Endothelial cell of umbilical vein (primary cell): ENCODE measurements around the gene TBX1. TPM values are rescaled to one million over a fixed set of nuclear protein-coding genes. Genes with fewer than 3 reads are reported as not detected.

Source experiments
- BruUV-seq: library from RNA; stranded (reverse); fragments of 400-500 nt; replicated peaks from 2 replicates; lab custom pipeline; 2021; lab: Mats Ljungman, UMichigan
- CTCF ChIA-PET: fragments of 300-600, 350-600 bp; sonication (Branson Sonifier 250); formaldehyde crosslinking; loops from one replicate; lab custom pipeline; 2021; ENCODE audit warnings: antibody characterized with exemption, inconsistent platforms; lab: Charles Lee
- POLR2A ChIA-PET: fragments of 300-600, 350-600 bp; sonication (Branson Sonifier 250); formaldehyde crosslinking; loops from one replicate; lab custom pipeline; 2021; ENCODE audit warnings: antibody characterized with exemption, inconsistent platforms; lab: Charles Lee
- DNase-seq: peaks from one replicate; pipeline ENCODE4 v3.0.0-alpha.2; 2011; ENCODE audit warnings: low read depth, low spot score
- FAIRE-seq: peaks from 2 replicates; lab custom pipeline; 2011; peaks lifted over from hg19 to GRCh38; lab: Jason Lieb, UNC
- H2AFZ ChIP-seq: 2 replicates; pipeline ENCODE4 v1.6.0; 2012; ENCODE audit warnings: low read depth, low read length, control low read depth, inconsistent platforms
- H3K27ac ChIP-seq: 2 replicates; pipeline ENCODE4 v1.5.1; 2011; ENCODE audit warnings: low read depth, mild to moderate bottlenecking, control low read depth, low read length, moderate library complexity; ENCODE audit not compliant: insufficient read depth
- H3K27me3 ChIP-seq, 2 experiments: 2 replicates each; pipeline versions ENCODE4 v1.6.0 to v1.6.1; 2011; ENCODE audit warnings: low read length in 2 of 2, mixed read lengths in 1 of 2; ENCODE audit not compliant: control insufficient read depth in 2 of 2, insufficient read depth in 2 of 2
- H3K36me3 ChIP-seq, 2 experiments: 2 replicates in 1 of 2; 3 replicates in 1 of 2; pipeline ENCODE4 v1.5.1; 2011; ENCODE audit warnings: low read length in 2 of 2, mild to moderate bottlenecking in 1 of 2, moderate library complexity in 1 of 2; ENCODE audit not compliant: control insufficient read depth in 2 of 2, insufficient read depth in 2 of 2; ENCODE audit errors: extremely low read depth in 1 of 2
- H3K4me1 ChIP-seq: 3 replicates; pipeline ENCODE4 v1.5.1; 2011; ENCODE audit warnings: mild to moderate bottlenecking, low read length; ENCODE audit not compliant: control insufficient read depth, insufficient read depth; ENCODE audit errors: extremely low read depth
- H3K4me2 ChIP-seq: 2 replicates; pipeline ENCODE4 v1.6.1; 2011; ENCODE audit warnings: low read length, control low read depth, mixed read lengths; ENCODE audit not compliant: insufficient read depth
- H3K4me3 ChIP-seq, 3 experiments: fragments of 200-600 bp in 1 of 3; sonication (generic), shearing (Covaris generic) in 1 of 3; replicated peaks in 1 of 3; 2 replicates each; pipeline ENCODE4 v1.5.1; 2011 to 2016; ENCODE audit warnings: control low read depth in 3 of 3, low read length in 3 of 3, mild to moderate bottlenecking in 2 of 3, inconsistent platforms in 1 of 3, low read depth in 1 of 3, moderate library complexity in 1 of 3; ENCODE audit not compliant: insufficient read depth in 1 of 3
- H3K79me2 ChIP-seq: 2 replicates; pipeline ENCODE4 v1.6.0; 2012; ENCODE audit warnings: low read length, inconsistent platforms; ENCODE audit not compliant: control insufficient read depth, insufficient read depth
- H3K9ac ChIP-seq: replicated peaks from 2 replicates; pipeline ENCODE3; 2011; ENCODE audit warnings: low read length, control low read depth; ENCODE audit not compliant: insufficient read depth; ENCODE audit errors: extremely low read depth
- H3K9me1 ChIP-seq: replicated peaks from 3 replicates; pipeline ENCODE4 v1.6.0; 2011; ENCODE audit warnings: mild to moderate bottlenecking, low read length; ENCODE audit not compliant: control insufficient read depth, insufficient read depth; ENCODE audit errors: extremely low read depth
- H3K9me3 ChIP-seq: replicated peaks from 2 replicates; pipeline ENCODE4 v1.5.1; 2012; ENCODE audit warnings: low read length, inconsistent platforms; ENCODE audit not compliant: control insufficient read depth, insufficient read depth
- H4K20me1 ChIP-seq: replicated peaks from 2 replicates; pipeline ENCODE3; 2011; ENCODE audit warnings: mild to moderate bottlenecking, low read length; ENCODE audit not compliant: control insufficient read depth, insufficient read depth; ENCODE audit errors: extremely low read depth
- EZH2 ChIP-seq: IDR thresholded peaks from 2 replicates; pipeline ENCODE4 v1.6.1; 2012; ENCODE audit warnings: borderline replicate concordance, low read depth, mild to moderate bottlenecking, moderate library complexity, low read length, inconsistent platforms; ENCODE audit not compliant: severe bottlenecking
- FOS ChIP-seq: IDR thresholded peaks from 2 replicates; pipeline ENCODE4 v1.6.1; 2011; ENCODE audit warnings: mild to moderate bottlenecking, low read length, moderate library complexity, borderline replicate concordance; ENCODE audit not compliant: insufficient read depth
- GATA2 ChIP-seq: IDR thresholded peaks from 2 replicates; pipeline ENCODE4 v1.7.0; 2011; ENCODE audit warnings: low read depth, mild to moderate bottlenecking, moderate library complexity, mixed read lengths, low read length; ENCODE audit not compliant: insufficient read length, insufficient read depth
- JUN ChIP-seq: IDR thresholded peaks from 2 replicates; pipeline ENCODE4 v1.6.1; 2011; ENCODE audit warnings: borderline replicate concordance, low read depth; ENCODE audit not compliant: insufficient read length, insufficient read depth
- MYC ChIP-seq: IDR thresholded peaks from one replicate; pipeline ENCODE4 v1.6.1; 2011; ENCODE audit warnings: mild to moderate bottlenecking, low read depth, low read length
- POLR2A ChIP-seq: IDR thresholded peaks from 2 replicates; pipeline ENCODE4 v1.6.1; 2012; ENCODE audit warnings: low read depth, mild to moderate bottlenecking, control low read depth, low read length
- POLR2AphosphoS5 ChIP-seq: IDR thresholded peaks from 2 replicates; pipeline ENCODE4 v1.6.1; 2012; ENCODE audit warnings: low read depth, mild to moderate bottlenecking, control low read depth, low read length, moderate library complexity; ENCODE audit not compliant: insufficient read depth
- dilution Hi-C: fragments of 300-500 bp; cut with MboI; formaldehyde crosslinking; loops from one replicate; pipeline ENCODE4 v1.15.0; 2019; ENCODE audit warnings: low sequenced_read_pairs; ENCODE audit not compliant: extremely low pct_ligation_motif_present
- intact Hi-C: fragments of 100-400 bp; cut with micrococcal nuclease; formaldehyde crosslinking; loops from one replicate; pipeline ENCODE4 v1.10.0; 2022
- polyA plus RNA-seq, 4 experiments: library from polyadenylated mRNA; depleted of rRNA in 3 of 4; stranded (reverse) in 3 of 4; unstranded in 1 of 4; fragments of >200 nt; gene quantifications; 2 replicates each; pipeline versions ENCODE4 v1.2.1 to v1.2.3, GENCODE V29; 2011 to 2012; ENCODE audit warnings: missing spikeins in 1 of 4
- total RNA-seq: library from RNA; stranded (reverse); gene quantifications from 2 replicates; pipeline ENCODE4 v1.2.3, GENCODE V29; 2021
- TF ChIP-seq, protein P1 (sequence below), 2 donors: IDR thresholded peaks; 1 replicate in 1 of 2; 2 replicates in 1 of 2; pipeline ENCODE4 v1.5.1; 2011; ENCODE audit warnings: low read length in 2 of 2, mild to moderate bottlenecking in 2 of 2, moderate library complexity in 2 of 2, control low read depth in 1 of 2, inconsistent platforms in 1 of 2, low read depth in 1 of 2; ENCODE audit not compliant: insufficient read depth in 1 of 2; ENCODE audit errors: extremely low read depth in 1 of 2

The TBX1 gene
- total and polyA plus RNA-seq, 2 donors (not counting 3 experiments of a cell fraction or from before 2014, with no cell fraction given): 11.0 to 30.2 TPM

- H3K4me3 ChIP-seq: no peak overlapping the region
- no peaks in the 10 kb centered on the region for H4K20me1 ChIP-seq
- H3K9me3 ChIP-seq: no peaks in the 10 kb centered on the region
- ChIA-PET CTCF (interaction anchor here (1.2 kb wide), 1 partner anchor 13 kb away, joined by 3 read pairs; no protein-coding TSS in a partner anchor), POLR2A (no interaction called here)
- peaks cover 9% of the 10 kb centered on the region for H3K4me1 ChIP-seq
- no peaks in the 10 kb centered on the region for H3K36me3 ChIP-seq
- H2AFZ ChIP-seq: no peak overlapping the region
- FAIRE-seq (no peak), DNase-seq (no peak)
- intact Hi-C loops: no loop called here
- no peak overlapping the region for H3K9ac ChIP-seq
- H3K9me1 ChIP-seq: no peaks in the 10 kb centered on the region
- dilution Hi-C loops: no loop called here
- no peaks in the 10 kb centered on the region for H3K79me2 ChIP-seq
- no peak overlapping the region for H3K27ac ChIP-seq
- no peaks in the 10 kb centered on the region for H3K27me3 ChIP-seq
- TF ChIP-seq GATA2: no peak
- TF ChIP-seq, protein P1, sequence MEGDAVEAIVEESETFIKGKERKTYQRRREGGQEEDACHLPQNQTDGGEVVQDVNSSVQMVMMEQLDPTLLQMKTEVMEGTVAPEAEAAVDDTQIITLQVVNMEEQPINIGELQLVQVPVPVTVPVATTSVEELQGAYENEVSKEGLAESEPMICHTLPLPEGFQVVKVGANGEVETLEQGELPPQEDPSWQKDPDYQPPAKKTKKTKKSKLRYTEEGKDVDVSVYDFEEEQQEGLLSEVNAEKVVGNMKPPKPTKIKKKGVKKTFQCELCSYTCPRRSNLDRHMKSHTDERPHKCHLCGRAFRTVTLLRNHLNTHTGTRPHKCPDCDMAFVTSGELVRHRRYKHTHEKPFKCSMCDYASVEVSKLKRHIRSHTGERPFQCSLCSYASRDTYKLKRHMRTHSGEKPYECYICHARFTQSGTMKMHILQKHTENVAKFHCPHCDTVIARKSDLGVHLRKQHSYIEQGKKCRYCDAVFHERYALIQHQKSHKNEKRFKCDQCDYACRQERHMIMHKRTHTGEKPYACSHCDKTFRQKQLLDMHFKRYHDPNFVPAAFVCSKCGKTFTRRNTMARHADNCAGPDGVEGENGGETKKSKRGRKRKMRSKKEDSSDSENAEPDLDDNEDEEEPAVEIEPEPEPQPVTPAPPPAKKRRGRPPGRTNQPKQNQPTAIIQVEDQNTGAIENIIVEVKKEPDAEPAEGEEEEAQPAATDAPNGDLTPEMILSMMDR (IDR thresholded peaks at IDR 0.05; ENCODE audit: extremely low read depth in 1 of 2, insufficient read depth in 1 of 2, low read depth in 1 of 2, low read length in 2 of 2): no peak
- no peak for TF ChIP-seq FOS
- TF ChIP-seq POLR2A: no peak
- TF ChIP-seq MYC: no peak
- no peak for TF ChIP-seq JUN
- TF ChIP-seq POLR2AphosphoS5: no peak
- no peak for TF ChIP-seq EZH2
- no peak overlapping the region for H3K4me2 ChIP-seq
- no TSS peak for BruUV-seq
Observed at GRCh38 chr22:19743651-19744050, 16.9 kb upstream of the TBX1 start.
